Stimulated activated CD8-positive, alpha-beta memory T cell treated with anti-CD3 and anti-CD28 coated beads, Interleukin-15, amount 100 ng/mL, for 4 hours (primary cell): ENCODE measurements around the gene FER.
"Not testable (repeated sequence)": the region's sequence is repeated elsewhere in the genome, so short reads cannot be mapped to it uniquely, and the experiment has no call there.

ENCODE experiments used
- DNase-seq, 2 donors: peaks; one replicate each; pipeline ENCODE4 v3.0.0-alpha.2; 2020; ENCODE audit warnings: low read depth in 2 of 2

FER gene

GRCh38 chr5:108881133-108881532, 133.4 kb downstream of the FER start:
- no peak for DNase-seq

- DNase-seq, result no peak
These were observed 137.0 kb downstream of the FER start for GRCh38 chr5:108884736-108885135.

GRCh38 chr5:108898257-108898656, 150.6 kb downstream of the FER start:
- DNase-seq, result no peak

- DNase-seq, result no peak
These were observed 151.0 kb downstream of the FER start for GRCh38 chr5:108898707-108899106.

GRCh38 chr5:108899244-108899643, 151.5 kb downstream of the FER start:
- not testable (repeated sequence) for DNase-seq

- DNase-seq, result no peak
These were observed 153.0 kb downstream of the FER start for GRCh38 chr5:108900668-108901067.

- no peak for DNase-seq
These were observed 158.1 kb downstream of the FER start for GRCh38 chr5:108905805-108906204.

- DNase-seq, result no peak
These were observed 162.9 kb downstream of the FER start for GRCh38 chr5:108910627-108911026.

- no peak for DNase-seq
These were observed 163.4 kb downstream of the FER start for GRCh38 chr5:108911055-108911454.

GRCh38 chr5:108917596-108917995, 169.9 kb downstream of the FER start:
- DNase-seq, result no peak

- no peak for DNase-seq
These were observed 172.1 kb downstream of the FER start for GRCh38 chr5:108919591-108920326.

- DNase-seq, result no peak
These were observed 176.8 kb downstream of the FER start for GRCh38 chr5:108924457-108924961.

GRCh38 chr5:108925073-108925472, 177.4 kb downstream of the FER start:
- no peak for DNase-seq

GRCh38 chr5:108930107-108930506, 182.4 kb downstream of the FER start:
- DNase-seq, result no peak

GRCh38 chr5:108935611-108936010, 187.9 kb downstream of the FER start:
- no peak for DNase-seq

GRCh38 chr5:108937221-108937620, 189.5 kb downstream of the FER start:
- DNase-seq, result no peak

GRCh38 chr5:108940506-108940905, 192.8 kb downstream of the FER start:
- no peak for DNase-seq

GRCh38 chr5:108941746-108942145, 194.0 kb downstream of the FER start:
- DNase-seq, result no peak

GRCh38 chr5:108942701-108943100, 195.0 kb downstream of the FER start:
- no peak for DNase-seq

GRCh38 chr5:108945094-108945493, 197.4 kb downstream of the FER start:
- DNase-seq, result no peak

- DNase-seq, result no peak
These were observed 198.3 kb downstream of the FER start for GRCh38 chr5:108946008-108946407.

- no peak for DNase-seq
These were observed 199.5 kb downstream of the FER start for GRCh38 chr5:108947164-108947563.

- no peak for DNase-seq
These were observed 202.6 kb downstream of the FER start for GRCh38 chr5:108950276-108950675.

GRCh38 chr5:108953940-108954339, 206.2 kb downstream of the FER start:
- no peak for DNase-seq
